Measurements from ENCODE around the gene TACC2. TPM values are rescaled to one million over a fixed set of nuclear protein-coding genes. Genes with fewer than 3 reads are reported as not detected.

The TACC2 gene
- total and polyA plus RNA-seq, 2 donors (not counting 3 experiments of a cell fraction or from before 2014, with no cell fraction given) = 14.4 to 46.2 TPM

- Histone ChIP-seq H3K27ac (ENCODE audit: insufficient read depth, low read depth, low read length) (no peak overlapping the region), H3K9me3 (replicated peaks; ENCODE audit: control insufficient read depth, insufficient read depth, low read length) (no peaks in the 10 kb centered on the region), H4K20me1 (replicated peaks; ENCODE audit: control insufficient read depth, extremely low read depth, insufficient read depth, low read length) (no peaks in the 10 kb centered on the region), H3K4me1 (ENCODE audit: control insufficient read depth, extremely low read depth, insufficient read depth, low read length) (peaks cover 7% of the 10 kb centered on the region), H2AFZ (ENCODE audit: low read depth, low read length) (no peak overlapping the region), H3K9ac (replicated peaks; ENCODE audit: extremely low read depth, insufficient read depth, low read length) (no peak overlapping the region), H3K9me1 (replicated peaks; ENCODE audit: control insufficient read depth, extremely low read depth, insufficient read depth, low read length) (no peaks in the 10 kb centered on the region), H3K4me3 (replicated peaks in 1 of 3; ENCODE audit: insufficient read depth in 1 of 3, low read depth in 1 of 3, low read length in 3 of 3) (no peak overlapping the region), H3K27me3 (ENCODE audit: control insufficient read depth in 2 of 2, insufficient read depth in 2 of 2, low read length in 2 of 2) (no peaks in the 10 kb centered on the region), H3K79me2 (ENCODE audit: control insufficient read depth, insufficient read depth, low read length) (no peaks in the 10 kb centered on the region), H3K4me2 (ENCODE audit: insufficient read depth, low read length) (no peak overlapping the region), H3K36me3 (ENCODE audit: control insufficient read depth in 2 of 2, extremely low read depth in 1 of 2, insufficient read depth in 2 of 2, low read length in 2 of 2) (peaks cover 0 to 4% of the 10 kb centered on the region in 2 experiments)
- ChIA-PET POLR2A (no interaction called here), CTCF (no interaction called here)
- intact Hi-C loops (cut with micrococcal nuclease) (no loop called here), dilution Hi-C loops (cut with MboI; ENCODE audit: extremely low pct_ligation_motif_present, low sequenced_read_pairs) (no loop called here)
- no peak for FAIRE-seq
- TF ChIP-seq POLR2AphosphoS5 (IDR thresholded peaks at IDR 0.05; ENCODE audit: insufficient read depth, low read depth, low read length) = no peak
- no peak for TF ChIP-seq GATA2 (IDR thresholded peaks at IDR 0.05; ENCODE audit: insufficient read depth, insufficient read length, low read depth, low read length)
- TF ChIP-seq POLR2A (IDR thresholded peaks at IDR 0.05; ENCODE audit: low read depth, low read length) = no peak
- no peak for TF ChIP-seq MAX (IDR thresholded peaks at IDR 0.05; ENCODE audit: insufficient read depth, insufficient read length)
- no peak for TF ChIP-seq JUN (IDR thresholded peaks at IDR 0.05; ENCODE audit: borderline replicate concordance, insufficient read depth, insufficient read length, low read depth)
- no peak for TF ChIP-seq CTCF (IDR thresholded peaks at IDR 0.05; ENCODE audit: extremely low read depth in 1 of 2, insufficient read depth in 1 of 2, low read depth in 1 of 2, low read length in 2 of 2)
- TF ChIP-seq MYC (IDR thresholded peaks at IDR 0.05; ENCODE audit: low read depth, low read length) = no peak
- no peak for TF ChIP-seq EZH2 (IDR thresholded peaks at IDR 0.05; ENCODE audit: borderline replicate concordance, low read depth, low read length, severe bottlenecking)
- TF ChIP-seq FOS (IDR thresholded peaks at IDR 0.05; ENCODE audit: borderline replicate concordance, insufficient read depth, low read length) = no peak
- no TSS peak for BruUV-seq (replicated peaks)
- DNase-seq (ENCODE audit: low read depth, low spot score) = no peak
These were observed 210.1 kb downstream of the TACC2 start for GRCh38 chr10:122199070-122199469.
